Inferior parietal cortex (tissue), 1 donor: Measurements from ENCODE around the gene BTBD6.
A peak's percentile ranks its signal among the peaks of the same experiment; 100 is the strongest.
"Not testable (repeated sequence)": the region's sequence is repeated elsewhere in the genome, so short reads cannot be mapped to it uniquely, and the experiment has no call there.

Source experiments
- DNase-seq: peaks from one replicate; pipeline ENCODE4 v3.0.0-alpha.2; 2016; ENCODE audit errors: extremely low spot score

The BTBD6 gene

GRCh38 chr14:105269405-105269804 lies 21.1 kb downstream of the BTBD6 start:
- no peak for DNase-seq

- DNase-seq: no peak
These were observed 23.0 kb downstream of the BTBD6 start for GRCh38 chr14:105271224-105271890.

GRCh38 chr14:105272623-105273022 lies 24.3 kb downstream of the BTBD6 start:
- DNase-seq: no peak

- no peak for DNase-seq
These were observed 24.7 kb downstream of the BTBD6 start for GRCh38 chr14:105273062-105273461.

GRCh38 chr14:105274637-105275036 lies 26.3 kb downstream of the BTBD6 start:
- DNase-seq: no peak

- no peak for DNase-seq
These were observed 27.1 kb downstream of the BTBD6 start for GRCh38 chr14:105275267-105275946.

GRCh38 chr14:105277448-105277847 lies 29.1 kb downstream of the BTBD6 start:
- not testable (repeated sequence) for DNase-seq

- no peak for DNase-seq
These were observed 31.5 kb downstream of the BTBD6 start for GRCh38 chr14:105279642-105280361.

- DNase-seq: no peak
These were observed 32.2 kb downstream of the BTBD6 start for GRCh38 chr14:105280525-105280924.

- peak; percentile 80 for DNase-seq
These were observed 33.2 kb downstream of the BTBD6 start for GRCh38 chr14:105281371-105282097.

- no peak for DNase-seq
These were observed 33.9 kb downstream of the BTBD6 start for GRCh38 chr14:105282098-105282725.

- no peak for DNase-seq
These were observed 34.7 kb downstream of the BTBD6 start for GRCh38 chr14:105283028-105283427.

GRCh38 chr14:105283899-105284298 lies 35.6 kb downstream of the BTBD6 start:
- DNase-seq: no peak

- no peak for DNase-seq
These were observed 36.8 kb downstream of the BTBD6 start for GRCh38 chr14:105285174-105285573.

GRCh38 chr14:105286759-105287144 lies 38.4 kb downstream of the BTBD6 start:
- DNase-seq: no peak

- DNase-seq: no peak
These were observed 39.1 kb downstream of the BTBD6 start for GRCh38 chr14:105287249-105288102.

- not testable (repeated sequence) for DNase-seq
These were observed 40.6 kb downstream of the BTBD6 start for GRCh38 chr14:105288936-105289335.

- DNase-seq: no peak
These were observed 42.5 kb downstream of the BTBD6 start for GRCh38 chr14:105290621-105291346.

GRCh38 chr14:105292826-105293711 lies 44.7 kb downstream of the BTBD6 start:
- DNase-seq: no peak
